Natural killer cell (primary cell): ENCODE data around the gene JARID2. TPM values are rescaled to one million over a fixed set of nuclear protein-coding genes. Genes with fewer than 3 reads are reported as not detected.

Experiments
- ATAC-seq, 3 donors: fragments of 150-1000 bp in 2 of 3; fragments of 200-7000 bp in 1 of 3; cut with Tn5 transposase; 1 replicate in 1 of 3; 2 replicates in 2 of 3; pipeline ENCODE4 v1.10.0; 2021; ENCODE audit warnings: mild to moderate bottlenecking in 2 of 3, moderate library complexity in 2 of 3
- DNase-seq, 2 donors: peaks; one replicate each; pipeline versions ENCODE4 v3.0.0 to v3.0.0-alpha.2; 2013 to 2021; ENCODE audit warnings: mixed read lengths in 1 of 2
- H3K27ac ChIP-seq: one replicate; pipeline ENCODE4 v1.5.1; 2013; ENCODE audit warnings: mild to moderate bottlenecking, low read length
- H3K27me3 ChIP-seq: one replicate; pipeline ENCODE4 v1.6.1; 2013; ENCODE audit warnings: low read length; ENCODE audit not compliant: control insufficient read depth, insufficient read depth
- H3K36me3 ChIP-seq: one replicate; pipeline ENCODE4 v1.6.1; 2013; ENCODE audit warnings: low read length; ENCODE audit not compliant: control insufficient read depth, insufficient read depth
- H3K4me1 ChIP-seq: one replicate; pipeline ENCODE4 v1.6.1; 2013; ENCODE audit warnings: low read length; ENCODE audit not compliant: control insufficient read depth, insufficient read depth
- H3K4me3 ChIP-seq: one replicate; pipeline ENCODE4 v1.5.1; 2013; ENCODE audit warnings: low read length
- H3K9me3 ChIP-seq: one replicate; pipeline ENCODE4 v1.6.1; 2013; ENCODE audit warnings: low read length; ENCODE audit not compliant: control insufficient read depth, insufficient read depth
- H3K27ac Mint-ChIP-seq, 2 donors: one replicate each; pipeline ENCODE4 v1.8.0; 2022; ENCODE audit warnings: mild to moderate bottlenecking in 2 of 2, mixed read lengths in 2 of 2, moderate library complexity in 1 of 2
- H3K27me3 Mint-ChIP-seq, 2 donors: one replicate each; pipeline ENCODE4 v1.8.0; 2022; ENCODE audit warnings: low read depth in 2 of 2, mixed read lengths in 2 of 2
- H3K36me3 Mint-ChIP-seq: one replicate; pipeline ENCODE4 v1.8.0; 2022; ENCODE audit warnings: mixed read lengths
- H3K4me1 Mint-ChIP-seq, 2 donors: one replicate each; pipeline ENCODE4 v1.8.0; 2022; ENCODE audit warnings: mixed read lengths in 2 of 2
- H3K4me3 Mint-ChIP-seq: one replicate; pipeline ENCODE4 v1.8.0; 2022; ENCODE audit warnings: mild to moderate bottlenecking, moderate library complexity, mixed read lengths
- H3K9me3 Mint-ChIP-seq, 2 donors: one replicate each; pipeline ENCODE4 v1.8.0; 2022; ENCODE audit warnings: mixed read lengths in 2 of 2
- CTCF ChIP-seq: fragments of 200-600 bp; IDR thresholded peaks from one replicate; pipeline ENCODE4 v1.8.0; 2022; ENCODE audit warnings: antibody characterized with exemption
- WGBS: methylation state at CpG from one replicate; pipeline ENCODE4 v1.1.7; 2013; ENCODE audit warnings: missing lambda C conversion rate; ENCODE audit not compliant: insufficient coverage; 5-methylcytosine and 5-hydroxymethylcytosine counted together
- intact Hi-C: fragments of 100-400 bp; cut with micrococcal nuclease; formaldehyde crosslinking; loops from one replicate; pipeline ENCODE4 v1.14.2; 2022
- total RNA-seq, 4 donors: library from RNA; stranded (reverse); fragments of 120-200 nt in 1 of 4; gene quantifications; one replicate each; pipeline versions ENCODE4 v1.2.3 to v1.2.4, GENCODE V29; 2013 to 2022

JARID2 gene
- total RNA-seq, 3 donors from 2014 or later (not counting 1 experiment from before 2014, with no cell fraction given), result 49.9 to 60.9 (median 60.5) TPM

GRCh38 chr6:15246217-15246665 lies 372 bp downstream of the JARID2 start:
- intact Hi-C loops, result loop anchor here (2.0 to 5.0 kb wide), 5 partner anchors 176 to 1129 kb away; partner anchors contain the start of gene CD83
- peaks cover 6% of the 10 kb centered on the region for H3K36me3 Mint-ChIP-seq
- DNase-seq (no peak), ATAC-seq (no peak)
- peaks cover 46 to 48% of the 10 kb centered on the region in 2 donors for H3K4me1 Mint-ChIP-seq
- no peaks in the 10 kb centered on the region for H3K27me3 Mint-ChIP-seq
- Histone ChIP-seq H3K4me3 (peak overlapping the region; percentile 85), H3K27me3 (no peaks in the 10 kb centered on the region), H3K36me3 (no peaks in the 10 kb centered on the region), H3K9me3 (no peaks in the 10 kb centered on the region), H3K4me1 (peaks cover 19% of the 10 kb centered on the region), H3K27ac (peak overlapping the region; percentile 88)
- peak overlapping the region; percentile 100 for H3K4me3 Mint-ChIP-seq
- peak overlapping the region; percentile 93 to 99 for H3K27ac Mint-ChIP-seq
- no peak for TF ChIP-seq CTCF
- WGBS, result 0% methylated on average over 3 of the region's 10 CpGs
- H3K9me3 Mint-ChIP-seq, result no peaks in the 10 kb centered on the region

- H3K27me3 Mint-ChIP-seq, result no peaks in the 10 kb centered on the region
- intact Hi-C loops, result loop anchor here (2.0 to 5.0 kb wide), 5 partner anchors 175 to 1130 kb away; partner anchors contain the start of gene CD83
- 0% methylated on average over 14 of the region's 18 CpGs for WGBS
- peak overlapping the region; percentile 100 for H3K4me3 Mint-ChIP-seq
- peak overlapping the region; percentile 85 for H3K4me3 ChIP-seq
- H3K9me3 Mint-ChIP-seq, result no peaks in the 10 kb centered on the region
- DNase-seq, result peak in 1 of 2 donors; percentile 66
- peaks cover 6% of the 10 kb centered on the region for H3K36me3 Mint-ChIP-seq
- H3K9me3 ChIP-seq, result no peaks in the 10 kb centered on the region
- H3K27ac ChIP-seq, result no peak overlapping the region
- no peak for ATAC-seq
- no peaks in the 10 kb centered on the region for H3K36me3 ChIP-seq
- H3K27me3 ChIP-seq, result no peaks in the 10 kb centered on the region
- peaks cover 52% of the 10 kb centered on the region in 2 donors for H3K4me1 Mint-ChIP-seq
- TF ChIP-seq CTCF, result no peak
- peaks cover 25% of the 10 kb centered on the region for H3K4me1 ChIP-seq
- peak overlapping the region; percentile 93 to 99 for H3K27ac Mint-ChIP-seq
These were observed 1.0 kb downstream of the JARID2 start for GRCh38 chr6:15246666-15247499.

- H3K27me3 ChIP-seq, result no peaks in the 10 kb centered on the region
- Mint-ChIP-seq H3K9me3 (no peaks in the 10 kb centered on the region), H3K4me3 (peak overlapping the region; percentile 100), H3K27ac (peak overlapping the region; percentile 93 to 99), H3K36me3 (peaks cover 6% of the 10 kb centered on the region), H3K4me1 (peaks cover 61% of the 10 kb centered on the region in 2 donors), H3K27me3 (no peaks in the 10 kb centered on the region)
- DNase-seq, result peak; percentile 60 to 63
- H3K36me3 ChIP-seq, result no peaks in the 10 kb centered on the region
- peaks cover 26% of the 10 kb centered on the region for H3K4me1 ChIP-seq
- peak; percentile 16 for TF ChIP-seq CTCF
- ATAC-seq, result peak; percentile 11 to 30 (median 17)
- intact Hi-C loops, result loop anchor here (2.0 to 5.0 kb wide), 6 partner anchors 175 to 1130 kb away; partner anchors contain the start of gene CD83
- H3K27ac ChIP-seq, result peak overlapping the region; percentile 70
- H3K4me3 ChIP-seq, result peak overlapping the region; percentile 85
- under 1% methylated on average over 55 of the region's 75 CpGs for WGBS
- H3K9me3 ChIP-seq, result no peaks in the 10 kb centered on the region
These were observed 1.9 kb downstream of the JARID2 start for GRCh38 chr6:15247500-15248450.
